ENCODE results near the gene GOSR2.
"Not testable (repeated sequence)": the region's sequence is repeated elsewhere in the genome, so short reads cannot be mapped to it uniquely, and the experiment has no call there.

Gene GOSR2

DNA sequence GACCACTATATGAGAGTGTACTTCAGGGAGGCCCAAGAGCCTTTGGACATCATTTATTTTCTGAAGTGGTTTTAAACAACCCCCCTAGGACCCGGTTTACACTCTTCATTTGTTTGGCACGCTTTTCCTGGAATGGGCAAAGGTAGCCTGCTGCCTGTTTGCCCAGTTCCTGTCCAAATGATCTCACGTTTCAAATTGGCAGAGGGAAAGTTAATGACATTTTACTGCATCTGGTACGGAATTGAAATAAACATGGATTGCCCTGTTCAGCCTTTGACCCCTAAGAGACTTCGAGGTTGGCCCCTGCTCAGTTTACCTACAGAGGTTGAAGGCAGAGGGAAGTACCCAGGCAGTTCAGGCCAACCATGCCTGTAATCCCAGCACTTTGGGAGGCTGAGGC, 61.9 kb downstream of the GOSR2 start:
- H3K27ac ChIP-seq = peak overlapping the region; percentile 96
- TF ChIP-seq ZFX (IDR thresholded peaks at IDR 0.05; ENCODE audit: borderline replicate concordance) = no peak
- TF ChIP-seq, protein P1, sequence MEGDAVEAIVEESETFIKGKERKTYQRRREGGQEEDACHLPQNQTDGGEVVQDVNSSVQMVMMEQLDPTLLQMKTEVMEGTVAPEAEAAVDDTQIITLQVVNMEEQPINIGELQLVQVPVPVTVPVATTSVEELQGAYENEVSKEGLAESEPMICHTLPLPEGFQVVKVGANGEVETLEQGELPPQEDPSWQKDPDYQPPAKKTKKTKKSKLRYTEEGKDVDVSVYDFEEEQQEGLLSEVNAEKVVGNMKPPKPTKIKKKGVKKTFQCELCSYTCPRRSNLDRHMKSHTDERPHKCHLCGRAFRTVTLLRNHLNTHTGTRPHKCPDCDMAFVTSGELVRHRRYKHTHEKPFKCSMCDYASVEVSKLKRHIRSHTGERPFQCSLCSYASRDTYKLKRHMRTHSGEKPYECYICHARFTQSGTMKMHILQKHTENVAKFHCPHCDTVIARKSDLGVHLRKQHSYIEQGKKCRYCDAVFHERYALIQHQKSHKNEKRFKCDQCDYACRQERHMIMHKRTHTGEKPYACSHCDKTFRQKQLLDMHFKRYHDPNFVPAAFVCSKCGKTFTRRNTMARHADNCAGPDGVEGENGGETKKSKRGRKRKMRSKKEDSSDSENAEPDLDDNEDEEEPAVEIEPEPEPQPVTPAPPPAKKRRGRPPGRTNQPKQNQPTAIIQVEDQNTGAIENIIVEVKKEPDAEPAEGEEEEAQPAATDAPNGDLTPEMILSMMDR (IDR thresholded peaks at IDR 0.05) = no peak

DNA sequence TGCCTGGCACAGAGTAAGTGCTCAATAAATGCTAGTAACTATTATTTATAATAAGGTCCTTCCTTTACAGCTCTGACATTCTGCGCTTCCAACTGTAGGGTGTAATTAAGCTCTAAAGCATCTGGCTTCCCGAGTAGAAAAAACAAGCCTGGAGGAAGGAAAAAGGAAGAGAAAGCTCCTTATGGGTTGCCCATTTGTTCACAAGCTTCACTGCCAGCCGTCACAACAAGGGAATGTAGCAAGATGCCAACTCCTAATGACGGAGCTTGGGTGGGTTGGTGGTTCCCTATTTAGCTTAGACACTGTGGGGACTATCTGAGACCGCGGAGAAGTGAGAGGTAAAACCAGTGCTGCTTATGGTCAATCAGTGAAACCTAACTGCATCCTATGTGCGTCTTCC, 63.4 kb downstream of the GOSR2 start:
- H3K27ac ChIP-seq = no peak overlapping the region
- TF ChIP-seq ZFX (IDR thresholded peaks at IDR 0.05; ENCODE audit: borderline replicate concordance) = no peak
- TF ChIP-seq, protein P1 (IDR thresholded peaks at IDR 0.05) = no peak

DNA sequence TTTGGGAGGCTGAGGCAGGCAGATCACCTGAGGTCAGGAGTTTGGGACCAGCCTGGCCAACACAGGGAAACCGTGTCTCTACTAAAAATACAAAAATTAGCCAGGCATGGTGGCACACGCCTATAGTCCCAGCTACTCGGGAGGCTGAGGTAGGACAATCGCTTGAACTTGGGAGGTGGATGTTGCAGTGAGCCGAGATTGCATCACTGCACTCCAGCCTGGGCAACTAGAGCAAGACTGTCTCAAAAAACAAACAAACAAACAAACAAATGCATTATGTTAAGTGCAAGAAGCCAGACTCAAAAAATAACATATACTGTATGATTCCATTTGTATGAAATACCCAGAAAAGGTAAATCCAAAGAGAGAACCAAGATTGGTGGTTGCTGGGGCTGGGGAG, 65.0 kb downstream of the GOSR2 start:
- not testable (repeated sequence) for H3K27ac ChIP-seq

DNA sequence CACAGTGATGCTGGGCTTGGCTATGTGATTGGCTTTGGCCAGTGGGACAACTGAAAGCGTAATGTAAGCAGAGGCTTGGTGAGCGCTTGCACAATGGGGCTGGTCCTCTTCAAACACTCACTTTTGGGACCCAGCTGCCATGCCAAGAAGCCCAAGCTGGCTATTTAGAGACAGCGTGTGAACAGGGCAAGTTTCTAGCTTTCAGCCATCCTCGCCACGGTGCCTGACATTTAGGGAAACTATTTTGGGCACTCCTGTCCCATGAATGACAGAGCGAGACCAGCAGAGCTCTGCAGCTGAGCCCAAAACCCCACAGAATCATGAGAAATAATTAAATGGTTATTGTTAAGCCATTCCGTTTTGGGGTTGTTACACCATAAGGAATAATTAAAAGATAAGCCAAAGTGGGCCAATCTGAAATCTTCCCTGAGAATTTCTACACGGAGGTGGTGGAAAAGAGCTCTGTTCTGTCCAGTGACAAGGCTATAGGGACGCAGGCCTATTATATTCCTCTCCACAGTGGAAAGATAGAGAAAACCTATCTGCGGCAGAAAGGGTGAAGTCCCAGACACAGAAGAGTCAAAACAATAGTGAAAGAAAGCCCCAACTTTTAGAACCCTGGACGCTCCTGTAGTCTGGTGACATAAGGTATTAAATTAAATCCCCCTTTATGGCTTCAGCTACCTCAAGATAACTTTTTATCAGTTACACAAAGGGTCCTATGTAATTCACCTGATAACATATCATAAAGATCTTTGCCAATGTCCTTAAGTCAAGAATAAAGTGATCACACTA, 66.9 kb downstream of the GOSR2 start:
- no peak overlapping the region for H3K27ac ChIP-seq
- TF ChIP-seq ZFX (IDR thresholded peaks at IDR 0.05; ENCODE audit: borderline replicate concordance) = no peak
- TF ChIP-seq, protein P1 (IDR thresholded peaks at IDR 0.05) = no peak

DNA sequence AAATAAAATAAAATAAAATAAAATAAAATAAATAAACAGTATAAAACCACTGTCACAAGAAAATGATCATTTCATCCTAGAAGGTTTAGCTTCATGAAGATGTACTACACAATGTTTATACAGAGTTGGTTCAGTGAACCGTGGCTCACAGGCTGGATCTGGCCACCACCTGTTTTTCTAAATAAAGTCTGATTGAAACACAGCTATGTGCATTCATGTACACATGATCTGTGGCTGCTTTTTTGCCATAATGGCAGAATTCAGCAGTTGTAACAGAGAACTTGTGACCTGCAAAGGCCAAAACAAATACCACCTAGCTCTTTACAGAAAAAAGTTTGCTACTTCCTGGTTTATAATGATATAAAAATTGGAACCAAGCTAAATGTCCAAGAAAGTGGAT, 68.7 kb downstream of the GOSR2 start:
- no peak overlapping the region for H3K27ac ChIP-seq
- TF ChIP-seq, protein P1 (IDR thresholded peaks at IDR 0.05) = no peak
- TF ChIP-seq ZFX (IDR thresholded peaks at IDR 0.05; ENCODE audit: borderline replicate concordance) = no peak

Data from 22Rv1 (cell line).